Endothelial cell of umbilical vein (primary cell): Measurements from ENCODE around the gene WDR86.

Experiments used
- CTCF ChIP-seq, 2 donors: IDR thresholded peaks; 1 replicate in 1 of 2; 2 replicates in 1 of 2; pipeline ENCODE4 v1.5.1; 2011; ENCODE audit warnings: low read length in 2 of 2, mild to moderate bottlenecking in 2 of 2, moderate library complexity in 2 of 2, control low read depth in 1 of 2, inconsistent platforms in 1 of 2, low read depth in 1 of 2; ENCODE audit not compliant: insufficient read depth in 1 of 2; ENCODE audit errors: extremely low read depth in 1 of 2
- FOS ChIP-seq: IDR thresholded peaks from 2 replicates; pipeline ENCODE4 v1.6.1; 2011; ENCODE audit warnings: mild to moderate bottlenecking, low read length, moderate library complexity, borderline replicate concordance; ENCODE audit not compliant: insufficient read depth

GRCh38 chr7:151454305-151454704 lies 44.5 kb upstream of the WDR86 start:
- no peak for TF ChIP-seq CTCF (IDR thresholded peaks at IDR 0.05; ENCODE audit: extremely low read depth in 1 of 2, insufficient read depth in 1 of 2, low read depth in 1 of 2, low read length in 2 of 2)
- TF ChIP-seq FOS, result no peak
